Muscle layer of colon (tissue), 2 donors: Measurements from ENCODE around the gene TFAP2A.

Experiments
- H3K27ac ChIP-seq: one replicate; pipeline ENCODE4 v1.7.0; 2013; ENCODE audit warnings: low read depth, mild to moderate bottlenecking, low read length, moderate library complexity
- H3K27me3 ChIP-seq, 2 donors: one replicate each; pipeline ENCODE4 v1.7.0; 2013; ENCODE audit warnings: low read length in 2 of 2, mild to moderate bottlenecking in 2 of 2; ENCODE audit not compliant: insufficient read depth in 2 of 2, control insufficient read depth in 1 of 2
- H3K36me3 ChIP-seq: one replicate; pipeline ENCODE4 v1.7.0; 2013; ENCODE audit warnings: mild to moderate bottlenecking, low read length; ENCODE audit not compliant: insufficient read depth
- H3K4me1 ChIP-seq: one replicate; pipeline ENCODE4 v1.7.0; 2013; ENCODE audit warnings: mild to moderate bottlenecking, low read length; ENCODE audit not compliant: insufficient read depth
- H3K4me3 ChIP-seq, 2 donors: one replicate each; pipeline ENCODE4 v1.7.0; 2013; ENCODE audit warnings: low read length in 2 of 2, low read depth in 1 of 2, mild to moderate bottlenecking in 1 of 2, moderate library complexity in 1 of 2
- H3K9ac ChIP-seq: one replicate; pipeline ENCODE4 v1.7.0; 2013; ENCODE audit warnings: low read length
- H3K9me3 ChIP-seq: one replicate; pipeline ENCODE4 v1.7.0; 2013; ENCODE audit warnings: mild to moderate bottlenecking, low read length
- donor health status: abdominal sarcoma.
- donor health status: Adenocarcinoma of cecum.

The TFAP2A gene

DNA sequence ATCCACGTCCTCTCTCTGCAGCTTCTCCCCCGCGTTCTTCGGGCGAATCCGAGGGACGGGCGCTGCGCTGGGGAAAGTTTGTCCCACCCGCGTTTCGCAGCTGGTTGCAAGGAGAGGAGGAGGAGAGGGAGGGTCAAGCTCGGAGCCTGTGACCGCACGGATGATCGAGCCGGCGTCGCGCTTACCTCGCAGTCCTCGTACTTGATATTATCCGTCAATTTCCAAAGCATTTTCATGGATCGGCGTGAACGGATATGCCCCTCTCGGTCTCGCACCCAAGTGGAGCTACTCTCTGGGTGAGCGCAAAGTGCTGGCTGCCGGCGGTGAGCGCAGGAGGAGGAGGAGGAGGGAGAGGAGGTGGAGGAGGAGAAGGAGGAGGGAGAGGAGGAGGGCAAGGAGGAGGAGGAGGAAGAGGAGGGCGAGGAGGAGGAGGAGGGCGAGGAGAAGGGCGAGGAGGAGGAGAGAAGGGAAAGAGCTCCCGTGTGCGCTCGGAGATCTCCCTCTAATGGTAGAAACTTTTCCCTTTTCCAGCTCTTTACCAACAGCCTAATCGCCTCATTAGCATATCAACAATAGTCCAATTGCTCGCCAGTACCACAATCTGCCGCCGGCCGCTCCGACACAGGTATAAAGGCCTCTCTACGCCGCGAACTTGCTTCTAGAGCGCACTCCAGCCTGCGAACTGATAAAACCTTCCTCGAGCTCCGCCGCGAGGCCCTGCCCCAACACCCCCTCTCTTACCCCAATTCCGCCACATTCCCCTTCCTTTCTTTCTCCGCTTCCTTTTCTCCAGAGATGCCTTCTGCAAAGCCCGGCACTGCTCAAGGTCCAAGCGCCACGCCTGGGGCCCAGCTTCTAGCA, at the start of gene TFAP2A:
Gene TFAP2A, minus strand, starts transcription at position 319 of the 861 bp plus-strand sequence. Its CDS starts 83 bp downstream, at position 236.
- peaks cover 89 to 96% of the 10 kb centered on the region in 2 donors for H3K27me3 ChIP-seq
- peaks cover 22% of the 10 kb centered on the region for H3K4me1 ChIP-seq

GRCh38 chr6:10463491-10464481, 48.9 kb upstream of the TFAP2A start:
- H3K4me3 ChIP-seq, result no peak overlapping the region
- H3K36me3 ChIP-seq, result no peaks in the 10 kb centered on the region
- no peaks in the 10 kb centered on the region for H3K4me1 ChIP-seq
- no peak overlapping the region for H3K9ac ChIP-seq
- H3K27me3 ChIP-seq, result no peaks in the 10 kb centered on the region
- H3K27ac ChIP-seq, result no peak overlapping the region
- H3K9me3 ChIP-seq, result no peaks in the 10 kb centered on the region

More for the DNA sequence above, at the start of gene TFAP2A:
- no peak within 1 kb of the TSS for H3K9ac ChIP-seq
- peak within 1 kb of the TSS; percentile 39 to 55 for H3K4me3 ChIP-seq
- no peaks in the 10 kb centered on the region for H3K36me3 ChIP-seq
- H3K27ac ChIP-seq, result no peak within 1 kb of the TSS
- no peaks in the 10 kb centered on the region for H3K9me3 ChIP-seq

- no peak overlapping the region for H3K4me3 ChIP-seq
- no peaks in the 10 kb centered on the region for H3K36me3 ChIP-seq
- H3K27me3 ChIP-seq, result no peaks in the 10 kb centered on the region
- H3K9me3 ChIP-seq, result no peaks in the 10 kb centered on the region
- no peaks in the 10 kb centered on the region for H3K4me1 ChIP-seq
- no peak overlapping the region for H3K9ac ChIP-seq
- no peak overlapping the region for H3K27ac ChIP-seq
Measured at GRCh38 chr6:10463040-10463439, 48.2 kb upstream of the TFAP2A start.

DNA sequence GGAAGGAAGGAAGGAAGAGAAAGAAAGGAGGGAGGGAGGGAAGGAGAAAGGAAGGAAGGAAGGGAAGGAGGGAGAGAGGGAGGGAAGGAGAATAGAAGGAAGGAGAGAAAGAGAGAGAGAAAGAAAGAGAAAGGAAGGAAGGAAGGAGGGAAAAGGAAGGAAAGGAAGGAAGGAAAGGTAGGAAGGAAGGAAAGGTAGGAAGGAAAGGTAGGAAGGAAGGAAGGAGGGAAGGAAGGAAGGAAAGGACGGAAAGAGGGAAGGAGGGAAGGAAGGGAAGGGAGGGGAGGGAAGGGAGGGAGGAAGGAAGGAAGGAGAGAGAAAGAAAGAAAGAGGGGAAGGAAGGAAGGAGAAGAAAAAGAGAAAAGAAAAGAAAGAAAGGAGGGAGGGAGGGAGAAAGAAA, 47.0 kb upstream of the TFAP2A start:
- Histone ChIP-seq H3K36me3 (no peaks in the 10 kb centered on the region), H3K27ac (no peak overlapping the region), H3K4me1 (no peaks in the 10 kb centered on the region), H3K4me3 (no peak overlapping the region), H3K9me3 (no peaks in the 10 kb centered on the region), H3K9ac (no peak overlapping the region), H3K27me3 (no peaks in the 10 kb centered on the region)

GRCh38 chr6:10460096-10460495, 45.2 kb upstream of the TFAP2A start:
- Histone ChIP-seq H3K9ac (no peak overlapping the region), H3K36me3 (no peaks in the 10 kb centered on the region), H3K27me3 (no peaks in the 10 kb centered on the region), H3K27ac (no peak overlapping the region), H3K4me1 (no peaks in the 10 kb centered on the region), H3K9me3 (no peaks in the 10 kb centered on the region), H3K4me3 (no peak overlapping the region)

- Histone ChIP-seq H3K36me3 (no peaks in the 10 kb centered on the region), H3K4me1 (no peaks in the 10 kb centered on the region), H3K9ac (no peak overlapping the region), H3K27me3 (no peaks in the 10 kb centered on the region), H3K9me3 (no peaks in the 10 kb centered on the region), H3K27ac (no peak overlapping the region), H3K4me3 (no peak overlapping the region)
Measured at GRCh38 chr6:10458287-10458686, 43.4 kb upstream of the TFAP2A start.

DNA sequence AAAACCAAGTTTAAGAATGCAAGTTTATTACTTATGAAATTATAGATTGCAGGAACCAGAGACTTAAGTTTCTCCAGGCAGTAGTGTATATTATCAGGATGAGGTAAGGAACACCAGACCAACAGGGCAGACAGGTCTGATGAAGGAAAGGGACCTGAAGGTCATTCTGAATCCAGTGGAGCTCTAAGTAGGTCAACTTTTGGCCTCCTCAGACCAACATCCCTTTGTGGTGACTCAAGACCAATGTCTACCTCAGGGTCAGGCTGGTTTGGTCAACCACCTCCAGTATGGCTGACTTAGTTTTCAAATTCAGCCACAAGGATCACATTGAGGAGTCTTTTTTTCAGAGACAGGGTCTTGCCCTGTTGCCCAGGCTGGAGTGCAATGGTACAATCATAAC, 38.7 kb upstream of the TFAP2A start:
- no peak overlapping the region for H3K4me3 ChIP-seq
- no peak overlapping the region for H3K9ac ChIP-seq
- no peaks in the 10 kb centered on the region for H3K27me3 ChIP-seq
- H3K27ac ChIP-seq, result no peak overlapping the region
- no peaks in the 10 kb centered on the region for H3K9me3 ChIP-seq
- no peaks in the 10 kb centered on the region for H3K36me3 ChIP-seq
- no peaks in the 10 kb centered on the region for H3K4me1 ChIP-seq

DNA sequence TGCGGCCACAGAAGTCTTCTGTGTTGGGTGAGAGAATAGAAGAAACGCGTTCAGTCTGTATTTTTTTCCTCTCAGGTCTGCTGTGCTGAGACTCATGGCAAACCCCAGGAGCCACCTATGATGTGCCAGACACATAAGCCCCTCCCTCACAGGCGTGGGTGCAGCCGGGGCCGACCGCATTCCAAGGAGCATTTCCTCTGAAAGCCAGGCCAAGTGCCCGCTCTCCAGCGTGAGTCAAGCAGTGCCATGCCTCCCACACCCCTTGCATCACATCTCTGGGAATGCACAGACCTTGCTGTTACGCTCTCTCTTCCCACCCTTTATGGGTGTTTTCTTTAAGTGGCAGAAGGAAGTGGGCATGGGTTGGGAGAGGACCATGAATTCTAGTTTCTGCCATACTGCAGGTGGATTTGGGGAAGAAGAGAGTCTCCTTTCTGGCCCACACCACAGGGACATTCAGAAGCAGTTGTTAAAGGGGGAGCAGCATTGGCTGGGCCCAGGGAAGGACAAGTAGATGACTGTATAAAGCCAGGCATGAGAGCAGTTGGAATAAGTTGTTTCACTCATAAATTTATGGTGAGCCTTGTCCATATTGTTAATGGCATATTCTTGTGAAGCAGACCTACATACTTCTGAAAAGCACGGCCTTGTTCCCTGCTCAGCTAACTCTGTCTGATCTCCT, 37.1 kb upstream of the TFAP2A start:
- H3K36me3 ChIP-seq, result no peaks in the 10 kb centered on the region
- no peaks in the 10 kb centered on the region for H3K4me1 ChIP-seq
- no peak overlapping the region for H3K9ac ChIP-seq
- H3K4me3 ChIP-seq, result no peak overlapping the region
- no peak overlapping the region for H3K27ac ChIP-seq
- H3K9me3 ChIP-seq, result no peaks in the 10 kb centered on the region
- H3K27me3 ChIP-seq, result no peaks in the 10 kb centered on the region

DNA sequence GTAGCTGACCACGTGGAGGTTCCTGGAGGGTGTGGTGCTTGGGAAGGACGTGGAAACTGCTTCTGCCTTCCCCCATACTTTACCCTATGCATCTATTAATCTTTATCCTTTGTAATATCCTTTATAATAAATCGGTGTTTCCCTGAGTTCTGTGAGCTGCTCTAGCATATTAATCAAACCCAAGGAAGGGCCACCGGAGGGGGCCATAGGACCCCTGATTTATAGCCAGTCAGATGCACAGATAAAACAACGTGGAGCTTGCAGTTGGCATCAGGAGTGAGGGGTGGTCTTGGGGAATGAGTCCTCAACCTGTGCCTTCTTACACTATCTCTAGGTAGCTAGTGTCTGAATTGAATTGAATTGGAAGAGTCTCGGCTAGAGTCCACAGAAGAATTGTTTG, 36.5 kb upstream of the TFAP2A start:
- no peak overlapping the region for H3K4me3 ChIP-seq
- no peak overlapping the region for H3K27ac ChIP-seq
- H3K36me3 ChIP-seq, result no peaks in the 10 kb centered on the region
- no peak overlapping the region for H3K9ac ChIP-seq
- no peaks in the 10 kb centered on the region for H3K27me3 ChIP-seq
- H3K9me3 ChIP-seq, result no peaks in the 10 kb centered on the region
- H3K4me1 ChIP-seq, result no peaks in the 10 kb centered on the region

DNA sequence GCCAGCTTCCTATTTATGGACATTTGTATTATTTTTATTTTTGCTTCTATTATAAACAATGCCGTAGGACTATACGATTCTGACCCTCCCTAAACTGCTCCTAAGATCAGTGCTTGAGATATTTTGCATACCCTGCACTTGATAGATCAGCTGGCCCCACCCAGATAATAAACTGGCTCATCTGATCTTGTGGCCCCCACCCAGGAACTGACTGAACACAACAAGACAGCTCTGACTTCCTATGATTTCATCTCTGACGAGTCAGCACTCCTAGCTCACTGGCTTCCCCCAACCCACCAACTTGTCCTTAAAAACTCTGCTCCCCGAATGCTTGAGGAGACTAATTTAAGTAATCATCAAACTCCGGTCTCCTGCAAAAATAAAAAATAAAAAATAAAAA, 34.9 kb upstream of the TFAP2A start:
- H3K9me3 ChIP-seq, result no peaks in the 10 kb centered on the region
- no peaks in the 10 kb centered on the region for H3K4me1 ChIP-seq
- no peaks in the 10 kb centered on the region for H3K36me3 ChIP-seq
- H3K27me3 ChIP-seq, result no peaks in the 10 kb centered on the region
- H3K27ac ChIP-seq, result no peak overlapping the region
- H3K9ac ChIP-seq, result no peak overlapping the region
- H3K4me3 ChIP-seq, result no peak overlapping the region

- Histone ChIP-seq H3K9me3 (no peaks in the 10 kb centered on the region), H3K27ac (no peak overlapping the region), H3K27me3 (no peaks in the 10 kb centered on the region), H3K9ac (no peak overlapping the region), H3K4me1 (no peaks in the 10 kb centered on the region), H3K36me3 (no peaks in the 10 kb centered on the region), H3K4me3 (no peak overlapping the region)
Measured at GRCh38 chr6:10448096-10448495, 33.2 kb upstream of the TFAP2A start.
